Posterior cingulate gyrus (tissue), 11 donors: ENCODE measurements around the gene DIS3L2.
"Not testable (repeated sequence)": the region's sequence is repeated elsewhere in the genome, so short reads cannot be mapped to it uniquely, and the experiment has no call there.

Experiments
- DNase-seq, 10 donors: peaks; one replicate each; pipeline versions ENCODE4 v3.0.0 to v3.0.0-alpha.2; 2020 to 2021; ENCODE audit warnings: mixed read lengths in 3 of 10
- intact Hi-C: fragments of 100-400 bp; cut with DNase I; formaldehyde crosslinking; loops from one replicate; pipeline ENCODE4 v1.15.1; 2023

DIS3L2 gene

DNA sequence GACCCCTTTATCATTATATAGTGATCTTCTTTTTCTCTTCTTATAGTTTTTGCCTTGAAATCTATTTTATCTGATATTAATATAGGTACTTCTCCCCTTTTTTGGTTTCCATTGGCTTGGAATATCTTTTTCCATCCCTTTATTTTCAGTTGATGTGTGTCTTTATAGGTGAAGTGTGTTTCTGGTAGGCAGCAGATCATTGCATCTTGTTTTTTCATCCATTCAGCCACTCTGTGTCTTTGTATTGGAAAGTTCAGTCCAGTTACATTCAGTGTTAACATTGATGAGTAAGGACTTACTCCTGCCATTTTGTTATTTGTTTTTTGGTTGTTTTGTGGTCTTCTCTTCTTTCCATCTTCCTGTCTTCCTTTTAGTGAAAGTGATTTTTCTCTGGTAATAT lies 133.4 kb downstream of the DIS3L2 start:
- intact Hi-C loops: no loop called here
- DNase-seq: no peak

DNA sequence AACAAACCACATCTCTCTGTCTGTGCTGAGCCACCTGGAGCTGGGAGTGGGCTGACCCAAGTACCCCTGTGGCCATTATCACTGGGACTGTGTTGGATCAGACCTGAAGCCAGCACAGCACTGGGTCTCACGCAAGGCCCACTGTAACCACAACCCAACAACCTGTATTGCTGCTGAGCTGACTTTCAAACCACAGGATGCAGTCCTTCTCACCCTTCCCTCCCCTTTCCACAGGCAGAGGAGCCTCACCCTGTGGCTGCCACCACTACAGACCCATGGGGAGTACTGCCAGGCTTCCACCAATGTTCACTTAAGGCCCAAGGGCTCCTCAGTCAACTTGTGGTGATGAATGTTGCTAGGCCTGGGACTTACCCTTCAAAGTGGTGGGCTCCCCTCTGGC lies 135.7 kb downstream of the DIS3L2 start:
- intact Hi-C loops: no loop called here
- no peak for DNase-seq

DNA sequence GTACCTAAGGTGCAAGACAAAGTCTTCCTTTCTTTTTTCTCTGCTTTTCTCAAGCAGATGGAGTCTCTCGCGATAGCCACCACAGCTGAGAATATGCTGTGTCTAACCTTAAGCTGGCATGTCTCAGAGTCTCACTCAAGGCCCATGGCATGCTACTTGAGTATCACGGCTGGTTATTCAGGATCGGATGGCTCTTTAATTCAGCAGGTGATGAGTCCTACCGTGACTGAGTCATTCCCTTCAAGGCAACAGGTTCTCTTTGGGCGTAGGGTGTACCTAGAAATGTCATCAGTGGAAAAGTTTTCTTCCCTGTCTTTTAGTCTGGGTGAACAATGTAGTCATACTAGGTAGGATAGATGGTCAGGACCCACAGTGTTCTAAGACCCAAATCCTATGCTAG lies 136.2 kb downstream of the DIS3L2 start:
- DNase-seq: no peak
- intact Hi-C loops: no loop called here

DNA sequence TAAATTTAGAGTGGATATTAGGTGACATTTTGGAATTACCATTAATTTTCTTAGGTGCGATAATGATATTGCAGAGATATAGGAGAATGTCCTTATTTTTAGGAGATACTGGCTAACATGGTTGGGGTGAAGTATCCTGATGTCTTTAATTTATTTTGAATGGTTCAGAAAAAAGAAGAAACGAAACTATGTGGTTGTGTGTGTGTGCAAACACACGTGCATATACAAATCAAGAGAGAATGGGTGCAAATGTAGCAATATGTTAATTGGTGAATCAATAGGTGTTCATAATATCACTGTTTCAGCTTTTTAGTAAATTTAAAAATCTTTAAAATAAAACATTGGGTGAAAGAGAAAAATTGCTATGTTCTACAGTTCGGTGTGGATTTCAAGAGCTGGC lies 140.9 kb downstream of the DIS3L2 start:
- intact Hi-C loops: no loop called here
- DNase-seq: no peak

DNA sequence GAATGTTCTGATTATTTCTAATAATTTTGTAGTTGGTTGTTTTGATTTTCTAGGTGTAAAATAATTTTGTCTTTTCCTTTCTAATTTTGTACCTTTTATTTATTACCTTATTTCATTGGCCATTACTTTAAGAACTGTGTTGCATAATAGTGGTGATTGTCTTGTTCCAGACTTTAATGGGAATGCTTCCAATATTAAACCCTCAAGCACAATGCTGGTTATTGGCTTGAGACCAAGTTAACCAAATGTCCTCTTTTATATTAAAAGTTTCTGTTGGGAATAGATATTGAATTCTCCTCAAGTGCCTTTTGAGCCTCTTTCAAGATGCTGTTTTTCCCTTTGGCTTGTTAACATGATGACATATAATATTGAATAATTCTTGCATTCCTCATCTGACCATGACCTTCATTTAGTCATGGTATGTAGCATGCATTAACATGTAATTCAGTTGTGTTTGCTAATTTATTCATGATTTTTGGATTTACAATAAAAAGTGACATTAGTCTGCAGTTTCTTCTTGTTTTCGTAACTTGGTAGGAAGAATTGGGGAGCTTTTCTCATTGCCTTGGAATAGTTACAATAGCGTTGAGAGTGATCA lies 141.7 kb downstream of the DIS3L2 start:
- no peak for DNase-seq
- intact Hi-C loops: no loop called here

DNA sequence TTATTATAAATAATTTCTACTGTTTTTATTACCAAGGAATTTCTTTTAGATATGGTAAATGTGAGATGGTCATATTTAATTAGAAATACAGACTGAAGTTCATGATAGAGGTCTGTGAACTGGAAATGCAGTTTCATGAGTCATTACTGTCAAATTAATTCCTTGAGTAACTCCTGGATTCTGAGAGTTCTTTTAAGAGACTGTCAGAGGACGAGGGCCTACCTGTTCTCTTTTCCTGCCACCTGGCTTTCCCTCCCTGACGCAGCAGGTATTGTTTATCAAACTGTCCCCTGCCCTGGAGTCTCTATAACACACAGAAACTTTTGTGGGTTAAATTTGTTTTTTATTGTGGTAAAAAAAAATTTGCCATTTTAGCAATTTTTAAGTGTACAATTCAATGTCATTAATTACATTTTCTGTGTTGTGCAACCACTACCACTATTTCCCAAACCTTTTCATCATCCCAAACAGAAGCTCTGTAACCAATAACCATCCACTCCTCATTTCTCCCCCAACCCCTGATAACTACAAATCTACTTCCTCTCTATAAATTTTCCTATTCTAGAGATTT lies 142.6 kb downstream of the DIS3L2 start:
- DNase-seq: no peak
- intact Hi-C loops: no loop called here

DNA sequence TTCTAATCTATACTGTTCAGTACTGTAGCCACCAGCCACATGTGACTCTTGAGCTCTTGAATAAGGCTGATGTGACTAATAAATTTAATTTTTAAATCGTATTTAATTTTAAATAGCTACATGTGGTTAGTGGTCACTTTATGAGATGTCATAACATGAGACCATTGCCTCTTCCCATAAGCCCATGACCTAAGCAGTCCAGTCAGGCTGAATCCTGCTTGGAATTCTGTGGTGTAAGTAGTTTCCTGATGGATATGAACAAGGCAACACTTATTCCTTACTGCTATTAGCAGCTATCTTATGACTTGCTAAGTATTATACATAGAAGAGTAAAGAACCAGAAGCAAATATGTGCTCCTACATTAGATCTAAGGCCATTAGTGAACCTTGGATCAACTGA lies 150.0 kb downstream of the DIS3L2 start:
- intact Hi-C loops: no loop called here
- DNase-seq: no peak

DNA sequence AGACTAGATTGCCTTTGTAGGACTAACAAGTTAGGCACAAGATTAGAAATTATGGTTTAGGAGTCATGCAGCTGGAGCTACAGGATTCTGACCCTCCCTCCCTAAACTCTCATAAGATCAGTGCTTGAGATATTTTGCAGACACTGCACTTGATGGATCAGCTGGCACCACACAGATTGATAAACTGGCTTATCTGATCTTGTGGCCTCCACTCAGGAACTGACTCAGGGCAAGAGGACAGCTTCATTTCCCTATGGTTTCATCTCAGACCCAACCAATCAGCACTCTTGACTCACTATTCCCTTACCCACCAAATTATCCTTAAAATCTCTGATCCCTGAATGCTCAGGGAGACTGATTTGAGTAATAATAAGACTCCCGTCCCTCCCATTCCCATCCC lies 152.3 kb downstream of the DIS3L2 start:
- no peak for DNase-seq
- intact Hi-C loops: no loop called here

DNA sequence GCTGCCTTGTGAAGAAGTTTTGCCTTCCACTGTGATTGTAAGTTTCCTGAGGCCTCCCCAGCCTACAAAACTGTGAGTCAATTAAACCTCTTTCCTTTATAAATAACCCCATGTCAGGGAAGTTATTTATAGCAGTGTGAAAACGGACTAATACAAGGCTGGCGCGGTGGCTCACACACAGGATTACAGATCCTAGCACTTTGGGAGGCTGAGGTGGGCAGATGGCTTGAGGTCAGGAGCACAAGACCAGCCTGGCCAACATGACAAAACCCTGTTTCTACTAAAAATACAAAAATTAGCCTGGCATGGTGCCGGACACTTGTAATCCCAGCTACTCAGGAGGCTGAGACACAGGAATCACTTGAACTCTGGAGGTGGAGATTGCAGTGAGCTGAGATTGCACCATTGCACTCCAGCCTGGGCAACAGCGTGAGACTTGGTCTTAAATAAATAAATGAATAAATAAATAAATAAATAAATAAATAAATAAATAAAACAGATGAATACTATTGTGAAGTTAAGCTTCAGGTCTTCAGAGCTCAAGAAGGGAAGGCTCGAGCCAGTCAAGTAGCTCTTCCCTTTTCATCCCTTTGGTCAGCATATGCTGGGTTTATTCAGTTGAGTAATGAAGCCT lies 154.3 kb downstream of the DIS3L2 start:
- DNase-seq, intact Hi-C loops: not testable (repeated sequence)

DNA sequence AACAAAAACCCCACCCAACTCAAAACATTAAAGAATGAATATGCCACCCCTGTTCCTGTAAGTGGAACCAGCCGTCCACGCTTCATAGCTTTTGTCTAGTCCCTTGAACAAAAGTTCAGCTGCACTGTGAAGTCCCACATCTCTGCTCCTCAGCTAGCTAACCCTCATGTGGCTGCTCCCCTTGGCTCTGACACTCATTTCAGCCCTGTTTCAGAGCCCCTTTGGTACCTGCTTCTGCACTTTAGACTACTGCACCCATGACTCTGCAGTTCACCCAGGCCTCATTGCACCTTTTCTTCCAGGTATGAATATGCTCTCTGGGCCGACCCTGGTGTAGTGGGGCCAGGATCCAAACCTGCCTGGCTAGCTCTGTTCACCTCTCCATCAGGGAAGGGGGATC lies 155.3 kb downstream of the DIS3L2 start:
- intact Hi-C loops: no loop called here
- DNase-seq: no peak

DNA sequence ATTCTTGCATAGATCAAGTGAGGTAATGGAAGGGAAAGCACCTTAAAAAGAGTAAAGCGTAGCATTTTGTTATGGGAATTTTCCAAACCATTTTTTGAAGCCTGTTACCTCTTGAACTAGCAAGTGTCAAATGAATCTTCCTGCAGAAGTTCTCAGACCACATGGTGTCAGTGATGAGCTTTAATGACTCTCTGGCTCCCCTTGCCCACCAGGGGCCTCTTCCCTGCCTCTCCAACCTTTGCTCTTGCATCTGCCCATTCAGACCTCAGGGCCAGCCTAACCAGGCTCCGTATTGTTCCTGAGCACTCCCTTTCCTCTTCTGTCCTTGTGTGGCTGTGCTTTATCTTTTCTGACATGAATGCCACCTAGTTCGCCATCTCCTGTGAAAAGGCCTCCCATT lies 155.9 kb downstream of the DIS3L2 start:
- intact Hi-C loops: no loop called here
- no peak for DNase-seq

DNA sequence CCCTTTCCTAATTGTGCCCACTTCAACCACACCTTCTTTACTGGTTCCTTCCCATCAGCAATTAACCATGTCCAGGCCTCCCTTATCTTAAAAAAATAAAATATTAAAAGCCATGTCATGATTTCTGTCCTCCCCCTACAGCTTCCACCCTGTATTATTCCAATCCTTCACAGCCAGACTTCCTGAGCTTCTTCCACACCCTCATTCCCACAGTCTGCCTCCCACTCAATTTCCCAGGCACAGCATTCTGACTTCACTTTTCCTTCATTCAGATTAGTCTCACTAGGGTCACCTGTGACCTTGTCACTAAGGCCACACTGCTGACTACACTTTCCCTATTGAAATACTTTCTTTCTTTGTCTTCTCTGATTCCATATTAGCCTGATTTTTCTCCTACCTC lies 159.4 kb downstream of the DIS3L2 start:
- intact Hi-C loops: no loop called here
- DNase-seq: no peak

DNA sequence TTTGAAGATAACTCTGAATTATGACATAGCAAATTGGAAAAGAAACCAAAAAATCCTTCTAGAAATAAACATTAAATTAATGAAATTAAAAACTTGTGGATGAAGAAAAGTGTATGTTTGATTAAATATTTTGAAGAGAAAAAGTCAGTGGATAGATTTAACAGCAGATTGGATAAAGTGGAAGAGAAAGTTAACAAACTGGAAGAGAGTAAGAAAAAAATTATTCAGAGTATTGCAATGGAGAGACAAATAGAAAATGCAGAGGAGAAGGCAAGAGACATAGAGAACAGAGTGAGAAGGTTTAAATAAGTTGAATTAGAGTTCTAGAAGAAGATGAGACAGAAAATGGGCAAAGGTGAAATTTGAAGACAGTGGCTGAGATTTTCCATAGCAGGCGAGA lies 162.8 kb downstream of the DIS3L2 start:
- intact Hi-C loops: no loop called here
- no peak for DNase-seq

DNA sequence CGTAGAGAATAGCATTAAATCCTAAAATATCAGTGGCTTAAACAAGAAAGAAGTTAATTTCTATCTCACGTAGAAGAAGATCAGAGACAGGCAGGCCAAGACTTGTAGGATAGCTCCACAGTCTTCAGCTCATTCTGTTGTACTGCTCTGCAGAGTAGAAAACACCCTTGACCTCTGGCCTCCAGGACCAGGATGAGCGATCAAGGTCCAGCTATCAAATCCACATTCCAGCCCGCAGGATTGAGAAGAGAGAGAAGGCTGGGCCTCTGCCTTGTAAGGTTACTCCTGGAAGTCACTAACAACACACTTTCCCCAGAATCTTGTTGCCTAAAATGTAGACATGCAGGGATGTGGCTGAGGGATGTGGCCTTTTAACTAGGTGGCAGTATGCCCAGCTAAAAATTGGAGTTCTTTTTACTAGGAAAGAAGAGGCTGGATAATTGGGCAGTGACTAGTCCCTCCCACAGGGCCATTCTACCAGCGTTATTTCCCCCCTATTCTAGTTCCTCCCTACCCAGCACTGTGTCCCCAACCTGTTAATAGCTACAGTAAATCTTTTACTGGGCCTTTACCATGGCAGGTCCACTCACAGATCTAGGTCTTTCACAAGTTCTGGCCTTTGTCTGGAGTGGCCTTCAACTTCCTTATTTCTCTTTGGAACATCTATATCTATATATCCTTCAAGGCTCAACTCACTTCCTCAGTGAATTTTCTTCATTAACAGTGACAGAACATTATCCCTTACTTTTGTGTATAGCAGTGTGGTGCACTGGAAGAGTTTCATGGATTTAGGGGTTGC lies 165.0 kb downstream of the DIS3L2 start:
- intact Hi-C loops: no loop called here

DNA sequence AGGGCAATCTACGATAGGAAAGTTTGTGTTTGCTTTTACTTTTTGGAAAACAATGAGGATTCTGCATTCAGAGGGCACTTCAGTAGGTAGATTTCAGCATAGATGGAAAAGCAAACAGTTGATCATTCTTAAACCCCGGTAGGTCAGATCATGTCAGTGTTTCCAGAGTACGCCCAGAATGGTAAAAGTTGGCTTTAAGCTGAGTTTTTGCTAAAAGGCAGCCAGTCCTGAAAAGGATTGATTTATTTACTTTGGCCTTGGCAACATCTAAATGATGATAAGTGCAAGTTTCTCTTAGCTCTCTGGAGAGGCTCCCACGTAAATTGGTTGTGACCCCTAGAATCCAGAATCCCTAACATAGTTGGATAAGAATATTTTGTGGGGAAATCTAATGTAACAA lies 168.0 kb downstream of the DIS3L2 start:
- no peak for DNase-seq

More for the DNA sequence above, 165.0 kb downstream of the DIS3L2 start:
- no peak for DNase-seq

DNA sequence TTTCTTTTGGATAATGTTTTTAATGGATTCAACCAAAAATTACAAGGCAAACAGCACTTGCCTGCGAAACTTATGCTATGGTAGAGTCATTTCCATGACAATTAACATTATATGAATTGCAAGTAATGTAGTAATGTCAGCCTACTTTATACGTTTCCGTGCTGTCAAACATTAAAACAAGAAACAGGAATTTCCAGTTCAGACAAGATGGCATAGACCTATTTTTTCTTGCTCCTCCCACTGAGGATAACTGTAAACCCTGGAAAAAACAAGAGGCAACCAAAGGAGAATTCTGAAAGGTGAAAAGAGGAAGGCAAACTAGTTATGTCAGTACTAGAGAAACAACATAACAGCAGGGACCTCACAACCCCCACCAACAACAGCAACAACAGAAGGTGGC lies 170.7 kb downstream of the DIS3L2 start:
- DNase-seq: no peak
- intact Hi-C loops: no loop called here

More for the DNA sequence above, 168.0 kb downstream of the DIS3L2 start:
- intact Hi-C loops: no loop called here

DNA sequence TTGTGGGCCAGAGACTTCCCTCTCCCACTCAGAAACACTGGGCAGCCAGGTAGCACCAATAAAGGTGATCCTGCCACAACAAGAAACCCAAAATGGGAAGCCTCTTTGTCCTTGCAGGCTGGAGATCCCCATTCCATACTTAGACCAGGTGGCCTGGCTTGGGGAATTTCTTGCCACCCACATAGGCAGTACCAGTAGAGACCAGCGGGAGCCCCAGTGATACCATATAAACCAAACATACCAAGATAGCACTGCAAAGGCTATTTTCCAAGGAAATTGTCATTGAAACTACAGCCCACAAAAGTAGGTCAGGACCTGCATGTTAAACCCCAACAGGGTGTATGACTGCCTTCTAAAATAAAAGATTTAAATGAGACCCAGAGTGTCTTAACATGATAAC lies 171.6 kb downstream of the DIS3L2 start:
- intact Hi-C loops: no loop called here
- no peak for DNase-seq

DNA sequence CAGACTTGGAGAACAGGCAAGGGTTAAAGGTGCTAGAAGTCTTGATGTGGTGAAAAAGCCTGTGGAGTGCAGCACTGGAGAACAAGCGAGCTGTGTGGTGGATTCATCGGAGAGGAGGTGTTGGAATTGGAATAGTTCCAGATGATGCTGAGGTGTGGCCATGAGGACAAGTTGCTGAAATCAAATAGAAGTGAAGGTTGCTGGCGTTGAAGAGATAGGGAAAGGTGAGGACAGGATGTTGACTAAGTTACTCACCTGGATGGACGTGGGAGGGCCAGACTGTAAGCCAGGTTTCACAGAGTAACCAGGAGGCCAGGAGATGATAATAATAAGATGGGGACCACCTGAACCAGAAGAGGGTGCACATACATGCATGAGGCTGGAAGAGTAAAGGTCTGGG lies 173.4 kb downstream of the DIS3L2 start:
- DNase-seq: no peak
- intact Hi-C loops: no loop called here

DNA sequence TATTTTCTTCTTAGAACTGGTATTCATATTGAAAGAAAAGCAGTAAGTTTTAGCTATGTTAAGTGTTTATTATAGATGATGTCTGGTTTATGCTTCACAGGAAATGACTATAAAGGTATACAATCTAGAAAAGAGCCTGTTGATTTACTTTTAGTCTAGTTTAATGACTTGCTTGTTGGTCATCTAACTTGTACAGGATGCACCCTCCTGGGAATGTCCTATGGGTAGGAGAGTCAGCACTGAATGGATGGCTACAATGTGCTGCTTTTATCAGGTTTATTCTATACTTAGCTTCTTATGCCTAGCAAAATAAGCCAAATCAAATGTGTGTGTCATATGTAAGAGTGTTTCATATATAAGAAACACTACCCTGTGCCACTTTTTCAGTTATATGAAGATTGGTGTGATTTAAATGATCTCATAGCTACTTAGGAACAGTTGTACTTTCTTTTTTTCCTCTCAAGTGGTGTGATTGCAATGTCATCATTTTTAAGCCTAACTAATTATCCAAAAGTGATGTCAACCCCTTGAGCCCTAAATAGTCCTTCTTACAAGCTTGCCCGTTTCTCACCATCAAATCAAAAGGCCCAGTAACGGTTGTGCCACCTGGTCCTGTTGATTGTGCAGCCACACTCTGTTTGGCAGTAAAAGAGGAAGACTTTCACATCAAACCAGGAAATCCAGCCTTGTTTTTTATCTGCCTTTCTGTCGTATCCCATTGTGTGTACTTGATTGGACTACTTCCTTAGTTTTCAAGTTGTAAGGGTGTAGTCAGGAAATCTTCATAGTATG lies 176.0 kb downstream of the DIS3L2 start:
- intact Hi-C loops: no loop called here
- DNase-seq: no peak

DNA sequence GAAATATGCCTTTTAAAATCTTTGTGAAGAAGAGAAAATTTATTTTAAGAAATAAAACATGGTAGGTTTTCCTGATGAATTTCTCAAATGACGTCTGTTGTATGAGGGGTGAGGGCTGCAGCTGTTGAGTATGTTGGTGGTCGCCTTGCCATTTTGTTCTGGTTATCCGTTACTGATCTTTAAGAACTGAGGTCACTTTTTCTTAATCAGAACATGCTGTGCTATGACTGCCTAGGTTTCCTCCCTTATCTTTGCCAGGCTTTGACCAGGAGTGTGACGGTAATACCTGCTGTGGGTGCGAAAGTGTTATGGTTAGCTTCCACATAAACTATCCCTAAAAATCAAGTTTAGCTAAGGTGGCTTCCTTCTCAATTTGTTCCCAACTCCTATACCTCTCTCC lies 176.9 kb downstream of the DIS3L2 start:
- DNase-seq: no peak
- intact Hi-C loops: no loop called here

DNA sequence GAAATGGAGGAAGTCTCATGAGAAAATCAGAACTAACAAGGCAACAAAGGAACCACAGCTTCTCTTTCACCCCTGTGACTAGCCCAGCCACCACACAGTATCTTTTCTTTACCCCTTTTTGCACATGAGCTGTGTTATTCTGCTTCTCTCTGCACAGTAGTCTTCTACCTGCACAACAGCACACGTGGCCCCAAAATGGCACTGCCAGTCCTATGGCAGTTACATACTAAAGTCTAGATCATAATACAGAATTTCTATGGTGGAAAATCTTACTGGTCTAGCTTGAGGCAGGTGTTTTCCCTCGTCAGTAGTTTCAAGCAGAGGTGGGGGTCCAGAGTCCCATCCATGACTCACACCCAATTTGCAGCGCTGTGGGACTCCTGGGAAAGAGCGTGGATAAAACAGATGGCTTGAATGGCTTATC lies 177.7 kb downstream of the DIS3L2 start:
- no peak for DNase-seq
- intact Hi-C loops: no loop called here
